ENCODE measurements around the gene GRK5.

- no peak for TF ChIP-seq CTCF (IDR thresholded peaks at IDR 0.05)
- TF ChIP-seq POLR2A (IDR thresholded peaks at IDR 0.05), result no peak
These were observed 170.8 kb downstream of the GRK5 start for GRCh38 chr10:119377958-119378736.

Measured in tibial nerve (tissue), 3 donors.